GM10266 (cell line): ENCODE results near the gene RASSF8.
A peak's percentile ranks its signal among the peaks of the same experiment; 100 is the strongest.

ENCODE experiments used
- DNase-seq: peaks from one replicate; pipeline ENCODE4 v3.0.0; 2012; ENCODE audit errors: extremely low spot score
- TF ChIP-seq, protein P1 (sequence below): IDR thresholded peaks from 2 replicates; pipeline ENCODE4 v1.5.1; 2012; ENCODE audit warnings: mild to moderate bottlenecking, low read depth; ENCODE audit not compliant: control insufficient read depth, insufficient read depth; ENCODE audit errors: missing control alignments

The RASSF8 gene

GRCh38 chr12:26125400-26126339 is 167.2 kb downstream of the RASSF8 start:
- TF ChIP-seq, protein P1, sequence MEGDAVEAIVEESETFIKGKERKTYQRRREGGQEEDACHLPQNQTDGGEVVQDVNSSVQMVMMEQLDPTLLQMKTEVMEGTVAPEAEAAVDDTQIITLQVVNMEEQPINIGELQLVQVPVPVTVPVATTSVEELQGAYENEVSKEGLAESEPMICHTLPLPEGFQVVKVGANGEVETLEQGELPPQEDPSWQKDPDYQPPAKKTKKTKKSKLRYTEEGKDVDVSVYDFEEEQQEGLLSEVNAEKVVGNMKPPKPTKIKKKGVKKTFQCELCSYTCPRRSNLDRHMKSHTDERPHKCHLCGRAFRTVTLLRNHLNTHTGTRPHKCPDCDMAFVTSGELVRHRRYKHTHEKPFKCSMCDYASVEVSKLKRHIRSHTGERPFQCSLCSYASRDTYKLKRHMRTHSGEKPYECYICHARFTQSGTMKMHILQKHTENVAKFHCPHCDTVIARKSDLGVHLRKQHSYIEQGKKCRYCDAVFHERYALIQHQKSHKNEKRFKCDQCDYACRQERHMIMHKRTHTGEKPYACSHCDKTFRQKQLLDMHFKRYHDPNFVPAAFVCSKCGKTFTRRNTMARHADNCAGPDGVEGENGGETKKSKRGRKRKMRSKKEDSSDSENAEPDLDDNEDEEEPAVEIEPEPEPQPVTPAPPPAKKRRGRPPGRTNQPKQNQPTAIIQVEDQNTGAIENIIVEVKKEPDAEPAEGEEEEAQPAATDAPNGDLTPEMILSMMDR = no peak
- peak; percentile 48 for DNase-seq

DNA sequence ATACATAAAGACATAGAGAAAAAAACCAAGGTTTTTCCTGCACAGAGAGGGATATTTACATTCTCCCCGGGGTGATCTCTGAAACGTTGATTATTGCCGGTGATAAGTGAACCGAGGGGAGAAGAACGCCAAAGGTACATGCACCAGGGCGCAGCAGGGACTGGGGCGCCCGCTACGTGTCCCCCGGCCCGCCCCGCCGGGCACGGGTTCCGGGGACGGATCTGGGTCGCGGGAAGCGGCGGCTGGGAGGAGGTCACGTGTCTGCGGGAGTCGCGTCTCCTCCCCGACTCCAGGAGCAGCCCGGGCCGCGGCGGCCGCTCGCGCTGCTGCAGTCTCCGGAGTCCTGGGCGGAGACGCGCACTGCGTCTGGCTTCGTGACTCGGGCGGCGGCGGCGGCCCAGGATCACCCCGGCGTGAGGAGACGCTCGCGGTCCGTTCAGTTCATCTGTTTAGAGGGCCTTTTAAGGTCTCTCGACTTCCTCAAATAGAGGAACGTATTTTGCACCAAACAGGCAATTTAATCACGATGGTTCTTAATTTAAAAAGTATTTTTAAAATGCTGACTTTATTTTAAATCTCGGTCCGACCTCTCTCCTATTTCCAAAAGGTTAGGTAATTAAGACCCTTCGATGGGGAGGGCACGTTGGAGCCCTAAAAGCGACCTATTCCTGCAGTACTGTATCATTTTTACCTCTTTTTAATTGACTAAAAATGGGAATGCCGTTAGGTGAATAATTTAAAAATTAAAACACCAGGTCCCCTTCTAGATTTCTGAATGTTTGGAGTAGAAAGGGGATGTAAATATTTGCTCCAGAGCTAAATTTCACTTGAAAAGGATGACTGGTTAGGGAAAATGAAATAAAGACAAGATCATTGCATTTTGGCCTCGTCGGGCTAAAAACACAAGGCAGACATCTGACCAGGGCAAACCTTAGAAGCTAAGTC is 168.1 kb downstream of the RASSF8 start:
- TF ChIP-seq, protein P1 = peak; percentile 6
- peak; percentile 70 for DNase-seq

DNA sequence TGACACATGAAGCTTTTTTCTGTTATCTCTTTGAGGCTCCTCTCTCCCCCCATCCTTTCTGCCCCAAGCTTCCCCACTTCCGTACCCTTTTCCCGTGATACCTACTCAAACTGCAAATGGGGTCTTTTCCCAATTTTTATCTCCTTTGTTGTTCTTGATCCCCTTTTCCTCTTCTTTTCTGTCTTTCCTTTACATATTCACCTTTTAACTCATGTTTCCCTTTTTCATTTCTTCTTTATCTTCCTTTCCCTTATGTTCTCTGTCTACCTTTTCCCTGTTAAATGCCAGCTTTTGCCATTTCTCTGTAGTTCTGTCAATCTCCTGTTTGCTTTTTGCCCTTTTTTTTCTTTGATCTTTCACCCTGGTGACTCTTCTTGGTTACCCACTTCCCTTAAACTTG is 168.9 kb downstream of the RASSF8 start:
- TF ChIP-seq, protein P1 = no peak
- no peak for DNase-seq

DNA sequence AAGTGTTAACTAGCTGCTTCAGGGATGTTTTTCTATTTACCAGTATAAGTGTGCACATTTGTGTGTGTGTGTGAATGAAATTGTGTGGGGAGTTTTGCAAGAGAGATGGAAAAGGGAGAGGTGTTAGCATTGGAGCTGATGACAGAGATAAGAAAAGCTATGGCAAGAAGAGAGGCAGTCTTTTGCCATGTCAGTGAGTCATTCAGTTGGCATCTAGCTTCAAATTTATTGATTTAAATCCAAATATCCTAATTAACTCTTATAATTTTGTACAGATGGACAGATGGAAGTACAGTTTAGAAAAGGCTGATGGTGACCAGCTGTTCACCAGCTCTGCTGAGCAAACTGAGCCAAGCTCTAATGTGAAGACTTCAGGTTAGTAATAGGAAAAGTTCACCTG is 169.7 kb downstream of the RASSF8 start:
- TF ChIP-seq, protein P1 = no peak
- DNase-seq = no peak
